AG09309 (cell line): ENCODE data around the gene COQ8A.

Experiments used
- DNase-seq: peaks from one replicate; pipeline ENCODE4 v3.0.0-alpha.2; 2010; ENCODE audit warnings: low read depth
- H3K4me3 ChIP-seq: 2 replicates; pipeline ENCODE4 v1.5.1; 2011; ENCODE audit warnings: mild to moderate bottlenecking, low read depth, low read length, moderate library complexity; ENCODE audit not compliant: control insufficient read depth
- CTCF ChIP-seq: IDR thresholded peaks from 2 replicates; pipeline ENCODE4 v1.5.1; 2011; ENCODE audit warnings: mild to moderate bottlenecking, low read depth, low read length, inconsistent platforms; ENCODE audit not compliant: insufficient read depth, control insufficient read depth; ENCODE audit errors: missing control alignments

Gene COQ8A

DNA sequence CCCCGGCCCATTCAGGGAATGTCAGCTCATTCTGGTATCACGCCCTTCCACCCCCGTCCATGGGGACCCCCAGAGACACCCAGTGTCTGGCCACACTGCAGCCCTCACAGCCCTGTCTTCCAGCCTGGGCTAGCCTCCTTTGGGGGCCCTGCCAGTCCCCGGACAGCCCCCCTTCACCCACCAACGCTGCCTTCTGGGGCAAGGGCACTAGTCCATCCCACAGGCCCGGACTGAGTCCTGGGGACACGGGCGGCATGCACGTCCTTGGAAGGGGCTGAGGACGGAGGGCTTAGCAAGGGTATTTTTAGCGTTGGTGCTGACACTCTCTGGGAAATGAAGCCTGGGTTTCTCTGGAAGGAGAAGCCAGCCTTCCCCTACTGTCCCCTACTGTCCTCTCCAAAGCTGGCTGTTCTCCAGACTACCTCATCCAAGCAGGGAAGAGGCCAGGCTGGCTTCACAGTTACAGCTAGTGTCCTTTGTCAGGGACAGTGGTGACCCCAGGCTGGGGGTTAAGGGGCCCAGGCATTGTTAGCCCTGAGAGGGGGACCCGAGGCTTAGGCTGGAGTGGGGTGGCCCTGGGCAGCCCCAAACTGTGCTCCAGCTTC lies 39.5 kb downstream of the COQ8A start:
- TF ChIP-seq CTCF = no peak
- H3K4me3 ChIP-seq = no peak overlapping the region
- no peak for DNase-seq

GRCh38 chr1:226980122-226980560 lies 40.0 kb downstream of the COQ8A start:
- no peak for DNase-seq
- no peak overlapping the region for H3K4me3 ChIP-seq
- no peak for TF ChIP-seq CTCF

DNA sequence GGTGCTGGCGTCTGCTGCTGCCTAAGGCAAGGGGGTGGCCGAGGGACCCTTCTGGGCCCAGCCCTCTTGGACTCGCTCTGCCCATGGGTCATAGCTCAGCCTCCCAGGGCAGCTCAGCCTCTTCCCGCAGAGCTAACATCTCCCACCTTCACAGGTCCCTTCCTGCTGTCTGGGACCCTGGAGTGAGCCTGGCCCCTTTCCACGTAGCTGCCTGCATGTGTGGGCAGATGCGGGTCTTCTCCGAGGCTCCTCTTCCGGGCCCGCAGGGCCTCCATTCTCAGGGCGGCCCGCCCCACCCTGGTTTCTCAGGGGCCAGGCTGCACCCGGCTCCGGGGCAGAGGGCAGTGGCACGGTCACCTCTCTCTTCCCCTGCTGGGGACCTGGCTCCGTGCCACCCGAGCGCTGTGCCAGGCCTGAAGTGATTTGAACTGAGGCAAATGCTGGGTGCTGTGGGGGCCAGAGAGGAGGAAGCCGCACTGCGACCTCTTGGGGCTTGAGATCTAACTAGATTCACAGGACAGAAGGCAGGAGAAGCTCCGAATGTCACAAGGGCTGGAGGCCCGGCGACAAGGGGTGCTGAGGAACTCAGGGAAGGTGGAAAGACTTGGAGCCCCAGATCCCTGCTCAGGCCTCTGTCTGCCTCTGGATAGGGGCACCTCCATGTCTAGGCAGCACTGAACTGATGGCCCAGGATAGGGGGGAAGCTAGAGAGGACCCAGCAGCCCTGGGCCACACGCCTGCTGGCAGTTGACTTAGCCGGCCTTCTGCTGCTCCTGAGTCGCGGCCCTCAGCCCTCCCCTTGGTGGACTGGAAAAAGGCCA lies 40.7 kb downstream of the COQ8A start:
- TF ChIP-seq CTCF = no peak
- no peak overlapping the region for H3K4me3 ChIP-seq
- no peak for DNase-seq

DNA sequence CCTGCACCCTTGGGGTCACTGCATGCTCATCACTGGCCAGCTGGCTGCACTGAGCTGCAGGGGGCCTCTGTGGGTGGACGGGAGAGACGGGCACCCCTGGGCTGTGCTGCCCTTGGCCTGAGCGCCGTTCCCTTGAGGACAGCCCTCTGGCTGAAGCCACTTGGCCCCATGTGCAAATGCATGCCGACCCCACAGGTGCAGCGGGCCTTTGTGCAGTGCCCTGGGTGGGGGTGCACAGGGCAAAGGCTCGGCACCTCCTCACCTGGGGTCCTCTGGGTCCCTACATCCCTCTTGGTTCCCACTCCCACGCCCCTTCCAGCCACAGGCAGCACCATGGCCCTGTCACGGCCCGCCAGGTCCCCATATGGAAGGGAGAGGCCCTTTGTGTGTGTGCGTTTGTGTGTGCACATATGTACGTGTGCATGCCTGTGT lies 41.3 kb downstream of the COQ8A start:
- no peak for TF ChIP-seq CTCF
- DNase-seq = no peak
- H3K4me3 ChIP-seq = no peak overlapping the region

DNA sequence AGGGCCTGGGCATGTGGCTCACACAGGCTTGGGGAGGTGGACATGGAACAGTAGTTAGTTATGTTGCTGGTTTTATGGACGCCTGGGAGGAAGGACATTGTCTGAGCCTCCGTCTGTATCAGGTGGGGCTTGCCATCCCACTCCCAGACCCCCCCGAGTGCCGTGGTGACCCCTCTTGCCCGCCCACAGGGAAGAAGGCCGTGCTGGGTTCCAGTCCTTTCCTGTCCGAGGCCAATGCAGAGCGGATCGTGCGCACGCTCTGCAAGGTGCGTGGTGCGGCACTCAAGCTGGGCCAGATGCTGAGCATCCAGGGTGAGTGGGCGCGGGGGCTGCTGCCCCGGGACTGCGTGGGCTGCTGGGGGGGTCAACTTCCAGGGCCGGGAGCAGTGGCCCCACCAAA lies 41.7 kb downstream of the COQ8A start:
- no peak for DNase-seq
- H3K4me3 ChIP-seq = no peak overlapping the region
- no peak for TF ChIP-seq CTCF

DNA sequence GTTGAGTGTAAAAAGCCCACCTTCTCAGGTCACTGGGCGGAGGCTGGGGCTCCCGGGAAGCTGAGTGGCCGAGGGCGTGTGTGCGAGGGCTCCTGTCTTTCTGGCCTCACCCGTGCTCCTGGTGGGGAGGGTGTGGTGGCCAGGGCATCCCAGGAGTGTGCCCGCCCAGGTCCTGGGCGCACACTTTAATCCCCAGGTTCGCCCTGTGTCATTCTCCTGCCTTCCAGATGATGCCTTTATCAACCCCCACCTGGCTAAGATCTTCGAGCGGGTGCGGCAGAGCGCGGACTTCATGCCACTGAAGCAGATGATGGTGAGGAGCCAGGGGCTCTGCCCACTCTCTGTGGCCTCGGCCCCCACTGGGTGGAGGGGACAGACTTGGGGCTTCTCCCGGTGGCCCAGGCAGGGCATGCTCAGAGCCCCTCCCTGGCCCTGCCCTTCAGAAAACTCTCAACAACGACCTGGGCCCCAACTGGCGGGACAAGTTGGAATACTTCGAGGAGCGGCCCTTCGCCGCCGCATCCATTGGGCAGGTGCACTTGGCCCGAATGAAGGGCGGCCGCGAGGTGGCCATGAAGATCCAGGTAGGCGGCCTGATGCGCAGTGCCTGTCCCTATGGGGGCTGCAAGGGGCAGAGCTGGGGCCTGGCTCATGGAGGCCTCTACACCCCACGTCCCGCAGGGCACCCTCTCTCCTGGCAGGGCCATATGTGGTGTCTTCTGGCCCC lies 42.5 kb downstream of the COQ8A start:
- no peak overlapping the region for H3K4me3 ChIP-seq
- TF ChIP-seq CTCF = no peak
- DNase-seq = no peak
